Measurements from ENCODE around the gene ZYG11A.
"Not testable (repeated sequence)": the region's sequence is repeated elsewhere in the genome, so short reads cannot be mapped to it uniquely, and the experiment has no call there.

ZYG11A gene

GRCh38 chr1:52856026-52856425, 13.5 kb downstream of the ZYG11A start:
- peaks cover 2% of the 10 kb centered on the region for H3K27me3 Mint-ChIP-seq
- no peaks in the 10 kb centered on the region for H3K4me1 Mint-ChIP-seq
- H3K36me3 Mint-ChIP-seq, result no peaks in the 10 kb centered on the region
- H3K27ac Mint-ChIP-seq, result no peak overlapping the region
- no peak overlapping the region for H3K4me3 Mint-ChIP-seq
- no peaks in the 10 kb centered on the region for H3K9me3 Mint-ChIP-seq

DNA sequence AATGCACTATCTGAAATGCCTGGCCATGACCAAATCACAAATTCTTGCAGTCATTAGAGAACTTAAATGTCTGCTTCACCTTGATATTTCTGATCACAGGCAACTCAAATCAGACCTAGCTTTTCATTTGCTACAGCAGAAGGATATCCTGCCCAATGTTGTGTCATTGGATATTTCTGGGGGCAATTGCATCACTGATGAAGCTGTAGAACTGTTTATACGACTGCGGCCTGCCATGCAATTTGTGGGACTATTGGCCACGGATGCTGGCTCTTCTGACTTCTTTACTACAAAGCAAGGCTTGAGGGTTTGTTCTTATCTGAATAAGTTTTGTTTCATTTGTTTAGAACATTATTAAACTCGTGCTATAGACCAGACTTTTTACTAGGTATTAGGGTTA, 14.9 kb downstream of the ZYG11A start:
- Mint-ChIP-seq H3K27me3 (no peaks in the 10 kb centered on the region), H3K9me3 (no peaks in the 10 kb centered on the region), H3K27ac (no peak overlapping the region), H3K4me1 (no peaks in the 10 kb centered on the region), H3K4me3 (no peak overlapping the region), H3K36me3 (no peaks in the 10 kb centered on the region)

- no peaks in the 10 kb centered on the region for H3K27me3 Mint-ChIP-seq
- no peaks in the 10 kb centered on the region for H3K36me3 Mint-ChIP-seq
- no peak overlapping the region for H3K4me3 Mint-ChIP-seq
- no peak overlapping the region for H3K27ac Mint-ChIP-seq
- no peaks in the 10 kb centered on the region for H3K4me1 Mint-ChIP-seq
- H3K9me3 Mint-ChIP-seq, result no peaks in the 10 kb centered on the region
Measured at GRCh38 chr1:52862666-52863458, 20.3 kb downstream of the ZYG11A start.

- Mint-ChIP-seq H3K4me3 (no peak overlapping the region), H3K4me1 (no peaks in the 10 kb centered on the region), H3K9me3 (no peaks in the 10 kb centered on the region), H3K27me3 (peaks cover 3% of the 10 kb centered on the region), H3K27ac (no peak overlapping the region), H3K36me3 (no peaks in the 10 kb centered on the region)
Measured at GRCh38 chr1:52867087-52867863, 24.7 kb downstream of the ZYG11A start.

DNA sequence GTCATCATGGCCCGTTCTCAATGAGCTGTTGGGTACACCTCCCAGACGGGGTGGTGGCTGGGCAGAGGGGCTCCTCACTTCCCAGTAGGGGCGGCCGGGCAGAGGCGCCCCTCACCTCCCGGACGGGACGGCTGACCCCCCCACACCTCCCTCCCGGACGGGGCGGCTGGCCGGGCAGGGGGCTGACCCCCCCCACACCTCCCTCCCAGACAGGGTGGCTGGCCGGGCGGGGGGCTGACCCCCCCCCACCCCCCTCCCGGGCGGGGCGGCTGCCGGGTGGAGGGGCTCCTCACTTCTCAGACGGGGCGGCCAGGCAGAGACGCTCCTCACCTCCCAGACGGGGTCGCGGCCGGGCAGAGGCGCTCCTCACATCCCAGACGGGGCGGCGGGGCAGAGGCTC, 27.2 kb downstream of the ZYG11A start:
- H3K27me3 Mint-ChIP-seq, H3K4me1 Mint-ChIP-seq, H3K27ac Mint-ChIP-seq, H3K36me3 Mint-ChIP-seq, H3K9me3 Mint-ChIP-seq, H3K4me3 Mint-ChIP-seq: not testable (repeated sequence)

DNA sequence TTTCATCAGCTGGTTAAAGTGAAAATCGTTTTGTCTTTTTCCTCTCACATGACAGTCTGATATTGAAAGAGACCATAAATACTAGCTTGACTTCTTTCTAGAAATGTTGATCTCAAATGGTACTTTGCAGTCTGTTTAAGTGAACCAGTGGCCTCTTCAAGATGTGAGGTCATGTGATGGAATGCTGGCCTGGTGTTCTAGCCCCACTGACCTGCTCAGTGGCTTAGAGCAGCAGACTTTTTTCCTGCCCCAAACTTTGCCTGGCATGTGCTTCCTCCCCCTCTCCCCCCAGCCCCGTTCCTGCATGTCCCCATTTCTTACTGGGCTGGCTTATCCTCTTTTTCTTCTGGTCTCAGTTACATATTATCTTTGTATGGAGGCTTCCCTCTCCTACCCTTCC, 34.3 kb downstream of the ZYG11A start:
- Mint-ChIP-seq H3K27ac (no peak overlapping the region), H3K27me3 (peaks cover under 1% of the 10 kb centered on the region), H3K4me3 (no peak overlapping the region), H3K4me1 (no peaks in the 10 kb centered on the region), H3K36me3 (no peaks in the 10 kb centered on the region), H3K9me3 (no peaks in the 10 kb centered on the region)

DNA sequence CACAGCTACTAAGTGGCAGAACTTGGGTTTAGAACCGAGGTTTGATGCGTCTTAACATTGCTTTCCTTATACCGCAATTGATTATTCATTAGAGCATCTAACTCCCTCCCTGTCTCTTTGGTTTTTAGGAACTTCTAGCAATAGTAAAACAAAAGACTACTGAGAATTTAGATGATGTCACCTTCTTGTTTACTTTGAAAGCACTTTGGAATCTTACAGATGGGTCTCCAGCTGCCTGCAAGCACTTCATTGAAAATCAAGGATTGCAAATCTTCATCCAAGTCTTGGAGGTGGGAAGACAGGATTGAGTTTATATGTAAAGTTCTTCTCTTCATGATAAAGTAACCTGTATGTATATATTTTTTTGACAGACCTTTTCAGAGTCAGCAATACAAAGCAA, 35.0 kb downstream of the ZYG11A start:
- Mint-ChIP-seq H3K27me3 (no peaks in the 10 kb centered on the region), H3K4me3 (no peak overlapping the region), H3K27ac (no peak overlapping the region), H3K36me3 (no peaks in the 10 kb centered on the region), H3K9me3 (no peaks in the 10 kb centered on the region), H3K4me1 (no peaks in the 10 kb centered on the region)

- Mint-ChIP-seq H3K27ac (no peak overlapping the region), H3K4me3 (no peak overlapping the region), H3K9me3 (no peaks in the 10 kb centered on the region), H3K36me3 (no peaks in the 10 kb centered on the region), H3K27me3 (no peaks in the 10 kb centered on the region), H3K4me1 (no peaks in the 10 kb centered on the region)
Measured at GRCh38 chr1:52880206-52880605, 37.6 kb downstream of the ZYG11A start.

GRCh38 chr1:52887483-52887882, 44.9 kb downstream of the ZYG11A start:
- Mint-ChIP-seq H3K36me3 (no peaks in the 10 kb centered on the region), H3K27ac (no peak overlapping the region), H3K9me3 (no peaks in the 10 kb centered on the region), H3K4me1 (no peaks in the 10 kb centered on the region), H3K4me3 (no peak overlapping the region), H3K27me3 (no peaks in the 10 kb centered on the region)

DNA sequence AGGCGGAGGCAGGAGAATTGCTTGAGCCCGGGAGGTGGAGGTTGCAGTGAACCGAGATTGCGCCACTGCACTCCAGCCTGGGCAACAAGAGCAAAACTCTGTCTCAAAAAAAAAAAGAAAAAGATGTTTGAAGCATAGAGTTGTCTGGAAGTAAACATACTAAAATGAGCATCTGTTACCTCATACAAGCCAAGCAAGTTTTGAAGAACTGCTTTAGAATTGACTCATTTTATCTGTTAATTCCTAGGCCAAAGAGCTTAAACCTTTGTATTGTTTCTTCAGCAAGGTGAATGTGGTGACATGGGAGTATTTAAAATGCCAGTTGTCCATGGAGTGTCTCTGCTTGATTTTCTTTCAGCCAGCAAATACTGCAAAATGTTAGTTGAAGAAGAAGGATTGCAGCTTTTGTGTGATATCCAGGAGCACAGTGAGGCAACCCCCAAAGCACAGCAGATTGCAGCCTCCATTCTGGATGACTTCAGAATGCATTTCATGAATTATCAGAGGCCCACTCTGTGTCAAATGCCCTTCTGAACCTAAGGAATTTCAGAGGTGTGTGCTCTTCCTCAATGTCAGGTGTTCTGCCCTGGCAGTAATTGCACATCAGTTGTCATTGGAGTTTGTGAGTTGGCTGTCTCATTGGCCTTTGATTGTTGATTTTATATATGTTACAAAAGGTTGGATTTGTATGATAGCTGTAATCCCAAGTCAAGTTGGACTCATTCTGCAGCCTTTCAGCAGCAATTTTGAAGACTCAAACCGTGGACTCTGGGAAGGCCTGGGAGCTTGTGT, 50.1 kb downstream of the ZYG11A start:
- peaks cover 3% of the 10 kb centered on the region for H3K36me3 Mint-ChIP-seq
- no peak overlapping the region for H3K27ac Mint-ChIP-seq
- H3K27me3 Mint-ChIP-seq, result no peaks in the 10 kb centered on the region
- H3K9me3 Mint-ChIP-seq, result no peaks in the 10 kb centered on the region
- no peak overlapping the region for H3K4me3 Mint-ChIP-seq
- H3K4me1 Mint-ChIP-seq, result no peaks in the 10 kb centered on the region

DNA sequence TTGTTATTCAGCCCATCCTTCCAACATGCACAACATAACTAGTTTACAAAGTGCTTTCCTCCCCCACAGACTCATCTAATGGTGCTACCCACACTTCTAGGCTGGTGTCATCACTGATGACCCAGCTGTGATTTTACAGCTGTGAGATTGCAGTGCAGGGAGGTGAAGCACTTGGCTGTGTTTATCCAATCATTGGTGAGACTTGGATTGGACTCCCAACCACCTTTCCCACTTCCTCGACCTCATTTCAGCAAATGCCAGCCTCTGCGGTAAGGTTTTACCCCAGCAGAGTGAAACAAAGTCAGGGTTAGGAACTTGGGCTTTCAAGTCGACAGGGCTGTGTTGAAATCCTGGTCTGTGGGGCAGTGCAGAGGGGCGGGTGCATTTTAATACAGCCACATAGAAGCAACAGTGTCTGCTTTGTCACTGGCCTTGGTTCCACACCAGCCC, 56.9 kb downstream of the ZYG11A start:
- H3K9me3 Mint-ChIP-seq, result no peaks in the 10 kb centered on the region
- no peak overlapping the region for H3K27ac Mint-ChIP-seq
- H3K4me3 Mint-ChIP-seq, result no peak overlapping the region
- H3K36me3 Mint-ChIP-seq, result peaks cover 1% of the 10 kb centered on the region
- H3K4me1 Mint-ChIP-seq, result no peaks in the 10 kb centered on the region
- H3K27me3 Mint-ChIP-seq, result no peaks in the 10 kb centered on the region

DNA sequence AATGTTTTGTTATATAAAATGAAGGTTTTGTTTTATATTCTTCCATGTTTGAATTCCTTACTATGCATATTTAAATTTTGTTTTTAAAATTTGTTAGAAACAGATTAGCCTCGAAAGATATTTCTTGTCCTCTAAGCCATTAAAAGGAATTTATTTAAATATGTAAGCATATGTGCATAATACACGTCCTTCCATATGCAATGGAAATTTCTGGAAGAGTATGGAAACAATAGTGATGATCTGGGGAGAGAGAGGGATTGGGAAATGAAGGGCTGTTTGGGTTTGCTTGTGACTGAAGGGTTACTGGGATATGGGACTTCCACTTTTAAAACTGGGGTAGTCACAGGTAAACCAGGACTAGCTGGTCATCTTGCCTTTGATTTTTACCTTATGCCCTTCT, 57.8 kb downstream of the ZYG11A start:
- no peak overlapping the region for H3K4me3 Mint-ChIP-seq
- no peaks in the 10 kb centered on the region for H3K4me1 Mint-ChIP-seq
- H3K27me3 Mint-ChIP-seq, result no peaks in the 10 kb centered on the region
- H3K36me3 Mint-ChIP-seq, result no peaks in the 10 kb centered on the region
- H3K9me3 Mint-ChIP-seq, result no peaks in the 10 kb centered on the region
- no peak overlapping the region for H3K27ac Mint-ChIP-seq

DNA sequence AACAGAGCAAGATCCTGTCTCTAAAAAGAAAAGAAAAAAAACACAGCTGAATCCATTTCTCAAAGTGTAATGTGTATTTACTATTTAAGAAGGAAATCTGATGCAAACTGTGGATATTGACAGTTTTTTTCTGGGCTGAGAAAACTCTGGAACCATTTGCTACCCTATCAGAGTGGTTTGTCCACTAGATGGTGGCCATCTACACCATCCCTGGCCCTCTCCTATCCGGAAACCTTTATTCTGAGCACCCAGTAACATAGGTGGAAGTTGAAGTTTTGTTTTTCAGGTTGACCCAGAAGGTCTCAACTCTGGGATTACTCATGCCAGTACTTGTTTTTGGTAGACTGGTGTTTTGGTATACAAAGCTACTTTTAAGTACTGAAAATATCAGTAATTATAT, 58.8 kb downstream of the ZYG11A start:
- no peaks in the 10 kb centered on the region for H3K4me1 Mint-ChIP-seq
- H3K27me3 Mint-ChIP-seq, result no peaks in the 10 kb centered on the region
- no peaks in the 10 kb centered on the region for H3K9me3 Mint-ChIP-seq
- no peak overlapping the region for H3K27ac Mint-ChIP-seq
- no peak overlapping the region for H3K4me3 Mint-ChIP-seq
- no peaks in the 10 kb centered on the region for H3K36me3 Mint-ChIP-seq

DNA sequence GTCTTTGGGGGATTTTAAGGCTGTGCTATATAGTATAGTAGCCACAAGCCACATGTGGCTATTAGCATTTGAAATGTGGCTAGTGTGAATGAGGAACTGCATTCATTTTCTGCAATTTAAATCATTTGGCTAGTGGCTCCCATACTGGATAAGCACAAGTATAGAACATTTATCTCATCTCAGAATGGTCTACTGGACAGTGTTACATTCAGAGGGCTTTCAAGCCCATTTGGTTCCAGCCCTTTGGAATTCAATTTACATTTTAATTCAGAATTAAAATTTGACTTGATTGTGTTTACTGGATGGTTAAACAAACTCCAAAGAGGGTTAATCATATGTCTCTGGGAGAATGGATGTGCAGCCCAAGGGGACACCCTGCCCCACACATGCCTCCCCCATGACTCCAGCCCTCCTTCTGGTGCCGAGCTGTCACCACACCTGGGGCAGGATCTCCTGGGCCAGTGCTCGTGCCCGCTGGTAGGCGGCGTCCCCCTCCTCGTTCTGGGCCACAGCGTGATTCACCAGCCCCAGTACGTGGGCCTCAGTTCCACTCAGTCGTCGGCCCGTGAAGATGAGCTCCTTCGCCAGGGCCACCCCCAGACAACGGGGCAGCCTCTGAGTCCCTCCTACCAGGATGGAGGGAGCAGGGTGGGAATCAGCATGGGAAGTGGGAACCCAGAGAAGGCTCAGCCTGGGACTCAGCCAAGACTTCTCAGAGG, 61.8 kb downstream of the ZYG11A start:
- H3K36me3 Mint-ChIP-seq, result peaks cover 4% of the 10 kb centered on the region
- H3K27me3 Mint-ChIP-seq, result no peaks in the 10 kb centered on the region
- H3K27ac Mint-ChIP-seq, result no peak overlapping the region
- no peaks in the 10 kb centered on the region for H3K9me3 Mint-ChIP-seq
- H3K4me1 Mint-ChIP-seq, result no peaks in the 10 kb centered on the region
- H3K4me3 Mint-ChIP-seq, result no peak overlapping the region

- H3K27me3 Mint-ChIP-seq, result no peaks in the 10 kb centered on the region
- H3K27ac Mint-ChIP-seq, result no peak overlapping the region
- H3K36me3 Mint-ChIP-seq, result peaks cover 6% of the 10 kb centered on the region
- H3K4me1 Mint-ChIP-seq, result no peaks in the 10 kb centered on the region
- H3K4me3 Mint-ChIP-seq, result no peak overlapping the region
- no peaks in the 10 kb centered on the region for H3K9me3 Mint-ChIP-seq
Measured at GRCh38 chr1:52904927-52905698, 62.6 kb downstream of the ZYG11A start.

All from activated naive CD4-positive, alpha-beta T cell treated with anti-CD3 and anti-CD28 coated beads, Interleukin-2, amount 50 U/mL, for 24 hours (primary cell).